ENCODE data around the gene TIMM22. TPM values are rescaled to one million over a fixed set of nuclear protein-coding genes. Genes with fewer than 3 reads are reported as not detected.
"Not testable (repeated sequence)": the region's sequence is repeated elsewhere in the genome, so short reads cannot be mapped to it uniquely, and the experiment has no call there.

TIMM22 gene
- 13.3 and 15.1 TPM in 2 replicates for total RNA-seq

DNA sequence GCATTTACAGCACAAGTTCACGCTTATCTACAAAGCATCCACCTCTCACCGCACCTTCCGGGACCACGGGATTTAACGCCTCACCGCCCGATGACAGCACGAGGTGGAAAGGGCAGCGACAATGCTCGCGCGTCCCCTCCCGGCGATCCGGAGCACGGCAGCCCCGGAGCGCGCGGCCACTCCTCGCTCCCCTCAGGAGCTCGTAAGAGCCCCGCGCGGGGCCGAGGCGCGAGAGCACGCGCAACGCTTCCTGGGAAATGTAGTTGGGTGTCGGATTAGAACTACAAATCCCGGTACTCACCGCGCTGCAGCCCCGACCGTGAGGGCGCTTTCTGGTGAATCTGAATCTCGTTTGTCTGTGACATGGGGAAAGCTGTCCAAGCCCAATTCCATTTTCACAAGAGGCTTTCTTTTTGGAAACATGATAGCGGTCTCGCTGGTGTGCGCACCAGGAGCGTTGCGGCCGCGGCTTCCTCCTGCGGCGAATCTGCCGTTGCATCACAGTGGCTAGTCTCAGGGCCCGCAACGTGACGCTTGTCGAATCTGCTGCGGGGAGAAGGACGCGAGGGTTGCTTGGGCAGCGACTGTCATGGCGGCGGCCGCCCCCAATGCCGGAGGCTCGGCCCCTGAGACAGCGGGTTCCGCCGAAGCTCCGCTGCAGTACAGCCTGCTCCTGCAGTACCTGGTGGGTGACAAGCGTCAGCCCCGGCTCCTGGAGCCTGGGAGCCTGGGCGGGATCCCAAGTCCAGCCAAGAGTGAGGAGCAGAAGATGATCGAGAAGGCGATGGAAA, at the start of gene TIMM22:
Gene TIMM22, plus strand, starts transcription at position 576 of the 791 bp plus-strand sequence. Its CDS starts 14 bp downstream, at position 590.
- peak; percentile 99 for DNase-seq (ENCODE audit: low read depth in 2 of 2)

DNA sequence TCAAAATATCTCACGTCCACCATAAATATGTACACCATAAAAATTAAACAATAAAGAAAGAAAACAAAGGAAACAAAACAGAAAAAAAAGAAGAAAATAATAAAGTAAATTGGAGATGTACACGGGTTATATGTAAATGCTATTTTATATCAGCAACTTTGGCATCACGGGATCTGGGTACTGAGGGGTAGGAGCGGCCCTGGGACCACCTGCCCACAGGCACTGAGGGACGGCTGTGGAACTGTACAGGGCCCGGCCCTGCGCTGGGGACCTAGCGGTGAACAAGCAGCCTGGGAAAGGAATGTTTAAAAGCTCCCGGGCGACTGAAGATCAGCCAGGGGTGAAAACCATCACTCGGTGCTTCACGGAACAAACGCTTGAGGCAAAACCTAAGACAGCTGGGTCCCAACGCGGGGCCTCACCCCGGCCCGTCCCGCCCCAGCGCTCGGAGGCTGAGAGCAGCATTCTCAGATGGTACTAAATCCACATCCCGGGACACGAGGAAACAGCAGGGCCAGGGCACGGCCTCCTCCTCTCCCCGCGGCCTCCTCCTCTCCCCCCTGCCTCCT, 48.6 kb upstream of the TIMM22 start:
- DNase-seq (ENCODE audit: low read depth in 2 of 2), result no peak

DNA sequence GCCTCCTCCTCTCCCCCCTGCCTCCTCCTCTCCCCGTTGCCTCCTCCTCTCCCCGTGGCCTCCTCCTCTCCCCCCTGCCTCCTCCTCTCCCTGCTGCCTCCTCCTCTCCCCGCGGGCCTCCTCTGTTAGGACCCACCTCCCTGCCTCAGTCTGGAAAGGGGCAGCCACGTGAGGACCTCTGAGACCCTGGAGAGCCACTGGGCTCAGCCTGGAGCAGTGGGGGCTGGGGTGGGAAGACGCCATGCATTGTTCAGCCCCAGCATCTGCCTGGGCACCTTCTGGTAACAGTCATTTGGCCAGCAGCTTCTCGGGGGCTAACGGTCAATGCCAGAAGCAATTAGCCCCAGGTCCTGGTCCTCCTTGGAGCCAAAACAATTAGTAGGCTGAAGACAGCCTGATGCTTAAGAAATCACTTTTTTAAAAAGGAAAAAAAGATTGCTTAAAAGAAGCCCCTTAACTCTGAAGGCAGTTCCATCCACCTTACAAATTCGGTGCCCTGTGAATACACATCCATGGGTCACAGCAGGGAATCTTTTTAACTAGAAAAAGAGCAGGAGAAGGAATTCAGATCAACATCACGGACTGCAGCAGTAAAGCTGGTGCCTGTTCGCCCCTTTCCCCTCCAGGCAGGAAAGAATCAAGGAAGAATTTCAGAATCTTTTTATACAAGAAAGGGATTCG, 47.2 kb upstream of the TIMM22 start:
- no peak for DNase-seq (ENCODE audit: low read depth in 2 of 2)

DNA sequence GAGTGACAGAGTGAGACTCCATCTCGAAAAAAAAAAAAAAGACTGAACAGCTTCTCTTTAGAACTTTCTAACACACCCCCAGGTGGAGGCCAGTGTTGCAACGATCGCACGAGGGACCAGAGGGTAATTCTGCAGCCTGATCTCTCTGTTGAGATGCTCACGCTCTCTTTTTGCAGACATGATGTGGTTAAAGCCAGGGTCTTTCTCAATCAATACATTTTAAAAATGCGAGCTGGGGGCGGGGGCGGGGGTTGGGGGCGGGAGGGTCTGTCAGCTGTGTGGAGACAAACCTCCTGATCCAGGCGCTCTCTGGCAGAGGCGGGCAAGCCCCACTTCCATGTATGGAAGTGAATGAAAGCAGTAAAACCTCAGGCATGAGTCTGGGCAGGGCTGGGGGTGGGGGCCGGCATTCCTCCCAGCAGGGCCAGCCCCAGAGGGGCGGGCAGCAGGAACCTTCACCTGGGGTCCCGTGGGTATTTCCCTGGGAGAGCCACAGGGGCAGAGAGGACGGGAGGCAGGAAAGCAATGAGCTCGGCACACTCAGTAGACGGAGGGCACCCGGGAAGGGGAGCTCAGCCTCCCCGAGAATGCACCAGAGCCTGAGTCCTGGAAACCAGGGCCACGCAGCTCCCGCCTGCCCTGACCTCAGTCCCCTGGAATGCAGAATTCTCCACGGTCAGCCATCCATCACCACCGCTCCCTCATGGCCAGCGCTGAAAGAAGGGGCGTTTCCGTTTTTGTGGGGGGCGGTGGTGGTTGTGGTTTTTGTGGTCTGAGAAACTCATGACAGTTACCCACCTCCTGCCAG, 45.4 kb upstream of the TIMM22 start:
- DNase-seq (ENCODE audit: low read depth in 2 of 2), result peak in 1 of 2 donors; percentile 67

DNA sequence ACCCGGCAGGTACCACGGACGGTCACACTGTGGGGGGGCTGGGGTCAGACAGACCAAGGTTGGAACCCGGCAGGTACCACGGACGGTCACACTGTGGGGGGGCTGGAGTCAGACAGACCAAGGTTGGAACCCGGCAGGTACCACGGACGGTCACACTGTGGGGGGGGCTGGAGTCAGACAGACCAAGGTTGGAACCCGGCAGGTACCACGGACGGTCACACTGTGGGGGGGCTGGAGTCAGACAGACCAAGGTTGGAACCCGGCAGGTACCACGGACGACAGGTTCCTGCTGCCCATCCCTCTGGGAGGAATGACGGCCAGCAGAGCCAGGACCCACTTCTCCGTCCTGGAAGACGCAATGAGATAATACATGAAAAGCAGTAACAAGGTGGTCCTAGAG, 44.3 kb upstream of the TIMM22 start:
- not testable (repeated sequence) for DNase-seq (ENCODE audit: low read depth in 2 of 2)

DNA sequence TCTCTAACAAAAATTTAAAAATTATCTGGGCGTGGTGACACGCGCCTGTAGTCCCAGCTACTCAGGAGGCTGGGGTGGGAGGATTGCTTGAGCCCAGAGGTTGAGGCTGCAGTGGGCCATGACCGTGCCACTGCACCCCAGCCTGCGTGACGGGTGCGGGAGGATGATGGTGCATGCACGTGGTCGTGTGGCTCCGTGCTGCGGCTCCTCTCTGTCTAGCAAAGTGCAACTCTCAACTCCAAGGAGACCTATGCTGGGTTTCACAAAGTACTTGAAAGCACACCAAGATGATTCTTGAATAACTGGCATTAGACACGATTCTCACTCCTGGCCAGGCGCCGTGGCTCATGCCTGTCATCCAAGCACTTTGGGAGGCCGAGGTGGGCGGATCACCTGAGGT, 43.2 kb upstream of the TIMM22 start:
- no peak for DNase-seq (ENCODE audit: low read depth in 2 of 2)

DNA sequence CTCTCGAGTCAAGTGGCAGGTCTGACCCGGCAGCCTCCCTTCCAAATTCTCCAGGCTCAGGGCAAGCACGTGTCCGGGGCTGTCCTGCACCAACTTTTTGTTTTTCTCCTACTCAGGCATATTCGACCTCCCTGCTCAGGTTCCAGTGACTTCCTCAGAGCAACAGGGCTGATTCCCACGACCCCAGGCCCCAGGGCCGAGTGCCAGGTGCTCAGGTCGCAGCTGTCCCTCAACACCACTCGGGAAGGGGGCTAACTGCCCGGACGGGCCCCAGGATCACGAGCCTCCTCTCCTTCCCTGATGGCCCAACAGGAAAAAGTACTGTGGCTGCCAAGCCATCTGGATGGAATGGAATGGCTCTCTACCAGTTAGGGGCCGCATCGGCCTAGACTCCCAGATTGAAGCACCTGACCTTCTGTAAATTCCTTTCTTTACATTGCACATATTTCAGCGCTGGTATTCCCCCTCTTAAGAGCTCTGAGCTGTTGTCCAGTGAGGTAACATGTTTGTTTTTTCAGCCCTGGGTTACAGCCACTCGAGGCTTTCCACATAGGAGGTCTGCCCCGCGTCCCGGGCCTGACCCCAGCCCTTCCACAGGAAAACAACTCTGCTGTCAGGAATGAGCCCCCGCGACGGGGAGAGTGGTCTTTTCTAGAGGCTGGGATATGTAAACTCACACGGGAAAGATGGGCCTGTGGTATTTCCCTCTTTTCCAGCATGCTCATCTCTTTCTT, 42.3 kb upstream of the TIMM22 start:
- DNase-seq (ENCODE audit: low read depth in 2 of 2), result peak; percentile 40 to 99

DNA sequence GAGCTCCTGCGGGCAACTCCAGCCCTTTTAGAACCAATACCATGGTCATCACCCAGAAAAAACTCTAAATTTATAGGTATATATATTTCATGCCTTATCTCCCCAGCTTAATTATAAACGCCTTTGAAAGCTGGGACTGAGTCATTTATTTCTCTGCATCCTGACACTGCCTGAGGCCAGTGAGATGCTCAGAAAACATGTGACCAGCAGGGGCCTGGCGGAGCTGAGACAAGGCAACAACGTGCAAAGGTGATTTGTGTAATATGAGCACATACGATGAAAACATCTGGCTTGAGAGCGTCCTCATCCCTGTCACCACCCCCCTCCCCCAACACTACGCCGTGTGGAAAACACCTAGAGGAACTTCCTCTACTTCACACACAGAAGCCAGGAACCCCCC, 40.0 kb upstream of the TIMM22 start:
- DNase-seq (ENCODE audit: low read depth in 2 of 2), result peak in 1 of 2 donors; percentile 50

DNA sequence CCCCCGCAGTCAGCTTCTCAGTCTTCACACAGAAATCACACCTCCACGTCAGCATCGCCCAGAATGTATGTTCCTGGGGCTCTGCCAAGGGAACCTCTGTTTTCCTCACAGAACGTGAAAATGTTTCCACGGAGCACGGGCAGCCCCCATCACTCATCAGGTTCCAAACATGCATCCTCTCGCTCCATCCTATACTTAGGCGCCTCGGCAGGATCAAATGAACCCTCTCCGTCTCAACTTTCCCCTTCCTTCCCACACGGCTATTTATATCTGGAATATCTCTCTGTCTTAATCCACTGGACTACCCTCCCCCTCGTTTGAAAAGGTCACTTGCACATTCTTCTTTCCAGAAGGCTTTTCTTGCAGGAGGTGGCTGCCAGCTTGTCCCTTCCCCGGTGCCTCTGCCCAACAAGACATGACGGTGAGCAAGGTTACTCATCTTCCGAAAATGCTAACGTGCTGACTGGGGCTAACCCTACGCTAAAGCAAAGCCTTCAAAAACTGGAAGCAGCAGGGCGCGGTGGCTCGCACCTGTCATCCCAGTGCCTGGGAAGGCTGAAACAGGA, 39.0 kb upstream of the TIMM22 start:
- peak in 1 of 2 donors; percentile 73 for DNase-seq (ENCODE audit: low read depth in 2 of 2)

DNA sequence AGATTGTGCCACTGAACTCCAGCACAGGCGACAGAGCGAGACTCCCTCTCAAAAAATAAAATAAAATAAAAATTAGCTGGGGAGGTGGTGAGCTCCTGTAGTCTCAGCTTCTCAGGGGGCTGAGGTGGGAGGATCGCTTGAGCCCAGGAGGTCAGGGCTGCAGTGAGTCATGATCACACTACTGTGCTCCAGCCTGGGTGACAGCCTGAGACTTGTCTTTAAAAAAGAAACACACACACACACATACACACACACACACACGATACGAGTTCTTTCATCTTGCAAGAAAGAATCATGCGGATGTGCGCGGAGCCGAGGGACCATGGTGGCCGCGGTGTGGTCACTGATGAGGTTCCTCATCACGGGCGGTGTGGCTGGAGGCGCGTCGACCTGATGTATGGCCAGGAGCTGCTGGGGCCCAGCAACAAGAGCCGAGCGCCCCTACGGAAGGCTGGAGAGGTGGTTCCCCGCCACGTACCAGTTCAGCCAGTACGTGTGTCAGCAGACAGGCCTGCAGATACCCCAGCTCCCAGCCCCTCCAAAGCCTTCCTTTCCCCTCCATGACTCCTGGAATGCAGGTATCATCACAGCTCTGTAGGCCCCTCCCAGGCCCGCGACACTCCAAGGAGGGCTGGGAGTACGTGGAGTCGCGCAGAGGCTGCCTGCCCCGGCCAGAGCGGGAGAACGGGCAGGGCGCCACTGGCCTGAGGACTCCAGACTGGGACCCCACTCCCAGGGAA, 38.0 kb upstream of the TIMM22 start:
- no peak for DNase-seq (ENCODE audit: low read depth in 2 of 2)

DNA sequence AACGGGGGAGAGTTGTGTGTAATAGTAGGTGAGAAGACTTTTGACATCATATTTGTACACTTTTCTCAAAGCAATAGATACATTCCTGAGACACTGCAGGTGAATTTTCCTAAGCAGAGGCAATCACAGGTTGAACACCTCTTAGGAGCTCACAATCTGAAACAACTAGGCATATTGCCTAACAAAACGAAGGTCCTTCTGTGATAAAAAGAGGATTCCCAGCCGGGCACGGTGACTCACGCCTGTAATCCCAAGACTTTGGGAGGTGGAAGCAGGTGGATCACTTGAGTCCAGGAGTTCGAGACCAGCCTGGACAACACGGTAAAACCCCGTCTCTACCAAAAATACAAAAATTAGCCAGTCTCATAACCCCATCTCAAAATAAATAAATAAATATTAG, 34.8 kb upstream of the TIMM22 start:
- no peak for DNase-seq (ENCODE audit: low read depth in 2 of 2)

DNA sequence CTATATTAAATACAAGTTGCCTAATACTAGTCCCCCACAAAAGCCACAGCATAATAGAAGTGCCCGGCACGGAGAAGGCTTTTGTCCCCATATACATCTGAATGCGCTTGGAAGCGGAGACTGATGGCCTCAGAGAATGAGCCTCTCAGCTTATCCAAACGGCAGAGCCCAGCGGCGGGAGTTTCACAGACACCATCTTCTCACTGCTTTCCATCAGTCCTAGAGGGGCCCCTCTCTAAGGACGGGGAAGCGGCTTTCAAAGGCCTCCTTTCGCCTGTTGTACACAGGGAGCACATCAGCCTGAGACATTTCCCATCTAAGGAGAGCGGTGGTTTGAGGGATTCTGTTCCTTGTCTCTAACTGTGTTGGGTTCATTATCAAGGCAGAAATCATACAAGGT, 34.3 kb upstream of the TIMM22 start:
- DNase-seq (ENCODE audit: low read depth in 2 of 2), result no peak

DNA sequence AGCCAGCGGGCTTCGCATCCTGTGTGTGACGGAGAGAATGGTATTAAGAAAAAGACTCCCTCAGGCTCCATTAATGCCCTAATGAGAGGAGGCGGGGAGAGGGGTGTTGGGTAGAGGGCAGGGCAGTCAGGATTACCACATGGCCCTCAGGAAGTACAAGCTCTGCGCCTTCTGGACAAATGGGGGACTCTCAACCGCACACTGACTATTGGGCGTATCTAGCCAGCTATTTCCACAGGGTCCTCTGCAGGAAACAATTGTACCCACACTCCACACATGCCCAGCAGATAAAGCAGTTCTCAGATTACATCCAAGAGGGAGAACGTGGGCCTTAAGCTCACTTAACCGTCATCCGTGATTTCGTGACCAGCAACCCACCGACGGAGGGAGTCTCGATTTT, 32.1 kb upstream of the TIMM22 start:
- no peak for DNase-seq (ENCODE audit: low read depth in 2 of 2)

DNA sequence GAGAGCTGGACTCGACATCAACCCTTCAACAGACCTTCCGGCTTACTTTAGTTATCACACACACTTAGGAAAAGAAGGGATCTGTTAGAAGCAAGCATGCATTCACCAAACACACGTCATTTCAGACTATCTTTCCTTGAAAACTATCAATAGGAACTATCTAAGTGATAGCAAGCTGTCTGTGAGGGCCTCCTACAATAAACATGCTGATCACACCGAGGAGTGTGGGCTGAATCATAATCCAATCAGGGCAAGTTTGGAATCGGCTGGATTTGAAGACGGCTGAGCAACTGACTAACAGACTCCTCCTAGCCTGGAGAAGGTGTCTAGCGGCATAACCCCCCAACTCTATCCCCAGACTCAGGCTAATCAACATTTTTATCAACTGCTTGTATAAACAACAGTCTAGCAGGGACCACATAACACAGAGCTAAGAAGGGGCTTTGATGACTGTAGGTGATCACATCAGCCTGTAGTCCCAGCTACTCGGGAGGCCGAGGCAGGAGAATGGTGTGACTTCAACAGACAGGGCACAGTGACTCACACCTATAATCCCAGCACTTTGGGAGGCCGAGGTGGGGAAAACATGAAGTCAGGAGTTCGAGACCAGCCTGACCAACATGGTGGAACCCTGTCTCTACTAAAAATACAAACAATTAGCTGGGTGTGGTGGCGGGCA, 31.5 kb upstream of the TIMM22 start:
- DNase-seq (ENCODE audit: low read depth in 2 of 2), result no peak

DNA sequence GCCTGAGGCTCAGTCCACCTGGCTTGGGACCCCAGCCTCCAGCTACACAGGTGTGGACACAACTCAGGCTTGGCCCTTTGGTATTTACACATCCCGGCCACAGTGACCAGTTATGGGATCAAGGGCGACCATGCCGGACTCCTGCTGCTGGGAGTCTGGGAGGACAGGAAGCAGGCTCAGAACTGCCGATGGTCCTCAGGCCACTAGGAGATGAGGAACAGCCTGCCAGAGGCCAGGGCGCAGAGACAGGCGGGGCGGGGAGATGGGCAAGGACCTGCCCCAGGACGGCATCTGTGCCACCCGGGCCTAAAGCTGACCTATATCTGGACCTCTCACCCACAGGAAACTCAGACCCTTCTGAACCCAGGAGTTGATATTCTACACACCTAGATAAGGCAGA, 29.8 kb upstream of the TIMM22 start:
- no peak for DNase-seq (ENCODE audit: low read depth in 2 of 2)

DNA sequence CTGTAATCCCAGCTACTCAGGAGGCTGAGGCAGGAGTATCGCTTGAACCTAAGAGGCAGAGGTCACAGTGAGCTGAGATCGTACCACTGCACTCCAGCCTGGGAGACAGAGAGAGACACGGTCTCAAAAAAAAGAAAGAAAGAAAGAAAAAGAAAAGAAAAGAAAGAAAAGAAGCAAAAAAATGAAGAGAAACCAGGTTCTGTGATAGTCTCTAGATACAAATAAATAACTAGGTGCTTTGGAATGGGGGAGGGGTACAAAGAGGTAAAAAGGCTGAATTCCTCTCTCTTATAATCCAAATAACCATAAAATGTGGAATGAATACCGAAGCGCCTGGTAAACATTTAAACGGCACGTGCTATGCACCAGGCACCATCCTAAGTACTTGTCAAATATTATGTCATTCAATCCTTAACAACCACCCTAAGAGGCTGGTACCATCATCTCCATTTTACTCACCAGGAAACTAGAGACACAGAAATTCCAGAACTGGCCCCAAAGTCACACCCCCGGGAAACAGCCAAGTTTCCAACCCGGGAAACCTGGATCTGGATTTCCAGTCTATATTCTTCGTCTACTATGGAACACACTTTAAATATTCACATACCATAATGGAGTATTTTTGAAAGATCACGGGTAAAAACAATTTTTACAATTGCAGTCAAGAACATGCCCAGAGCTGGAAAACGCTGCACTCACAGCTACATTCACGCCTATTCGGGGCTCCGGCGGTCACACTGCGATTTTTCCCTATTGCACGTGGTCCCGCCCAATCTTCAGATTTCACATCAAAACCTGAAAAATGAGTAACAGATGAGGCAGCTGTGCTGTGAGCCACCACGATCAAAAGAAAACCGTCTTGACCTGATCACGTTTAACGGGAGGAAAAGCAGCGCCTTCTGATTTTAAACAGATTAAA, 27.9 kb upstream of the TIMM22 start:
- no peak for DNase-seq (ENCODE audit: low read depth in 2 of 2)

DNA sequence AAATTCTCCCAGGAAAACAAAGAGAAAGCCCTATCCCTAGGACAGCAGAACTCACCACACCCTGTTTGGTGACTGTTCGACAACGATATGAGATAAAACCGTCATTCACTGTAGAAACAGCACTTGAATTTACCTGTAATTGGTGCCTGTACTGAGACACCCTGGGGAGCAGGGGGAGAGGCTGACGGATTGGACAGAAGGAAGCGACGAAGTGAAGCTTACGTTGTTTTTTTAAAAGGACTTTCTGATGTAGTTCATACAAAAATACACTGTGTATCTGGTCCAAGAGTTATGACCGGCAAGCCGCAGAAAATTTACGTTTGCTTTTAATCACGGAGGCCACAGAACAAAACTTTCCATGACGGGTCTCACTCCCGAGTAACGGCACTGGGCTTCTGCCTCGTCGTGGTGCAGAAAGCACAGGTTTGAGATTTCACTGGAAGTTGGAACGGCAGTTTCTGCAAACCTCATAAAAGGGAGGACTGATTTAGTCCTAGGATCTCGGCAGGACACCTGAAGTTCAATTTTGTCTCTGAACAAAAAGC, 27.0 kb upstream of the TIMM22 start:
- DNase-seq (ENCODE audit: low read depth in 2 of 2), result peak in 1 of 2 donors; percentile 88

DNA sequence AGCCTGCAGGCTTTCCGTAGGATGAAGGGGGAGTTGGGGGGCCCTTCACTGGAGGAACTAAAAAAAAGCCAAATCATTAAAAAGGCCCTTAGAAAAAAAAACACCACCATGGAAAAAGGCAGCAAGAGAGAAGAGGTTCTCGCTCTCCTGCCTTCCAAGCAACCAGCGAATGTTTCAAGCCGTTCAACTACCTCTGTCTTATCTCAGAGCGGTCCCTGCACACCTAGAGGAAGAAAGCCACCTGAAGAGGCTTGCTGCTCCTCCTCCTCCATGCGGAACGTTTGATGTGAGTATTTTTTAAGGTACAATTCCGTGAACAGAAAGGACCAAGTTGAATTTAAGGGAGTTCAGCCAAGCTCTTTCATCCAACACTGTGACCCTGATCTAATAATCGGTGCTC, 26.6 kb upstream of the TIMM22 start:
- DNase-seq (ENCODE audit: low read depth in 2 of 2), result no peak
